Activated CD4-positive, alpha-beta T cell treated with anti-CD3 and anti-CD28 coated beads for 24 hours (primary cell): Measurements from ENCODE around the gene ZNF462.
"Not testable (repeated sequence)": the region's sequence is repeated elsewhere in the genome, so short reads cannot be mapped to it uniquely, and the experiment has no call there.

Source experiments
- DNase-seq, 2 donors: peaks; one replicate each; pipeline ENCODE4 v3.0.0-alpha.2; 2020; ENCODE audit warnings: low read depth in 2 of 2

Gene ZNF462, protein sequence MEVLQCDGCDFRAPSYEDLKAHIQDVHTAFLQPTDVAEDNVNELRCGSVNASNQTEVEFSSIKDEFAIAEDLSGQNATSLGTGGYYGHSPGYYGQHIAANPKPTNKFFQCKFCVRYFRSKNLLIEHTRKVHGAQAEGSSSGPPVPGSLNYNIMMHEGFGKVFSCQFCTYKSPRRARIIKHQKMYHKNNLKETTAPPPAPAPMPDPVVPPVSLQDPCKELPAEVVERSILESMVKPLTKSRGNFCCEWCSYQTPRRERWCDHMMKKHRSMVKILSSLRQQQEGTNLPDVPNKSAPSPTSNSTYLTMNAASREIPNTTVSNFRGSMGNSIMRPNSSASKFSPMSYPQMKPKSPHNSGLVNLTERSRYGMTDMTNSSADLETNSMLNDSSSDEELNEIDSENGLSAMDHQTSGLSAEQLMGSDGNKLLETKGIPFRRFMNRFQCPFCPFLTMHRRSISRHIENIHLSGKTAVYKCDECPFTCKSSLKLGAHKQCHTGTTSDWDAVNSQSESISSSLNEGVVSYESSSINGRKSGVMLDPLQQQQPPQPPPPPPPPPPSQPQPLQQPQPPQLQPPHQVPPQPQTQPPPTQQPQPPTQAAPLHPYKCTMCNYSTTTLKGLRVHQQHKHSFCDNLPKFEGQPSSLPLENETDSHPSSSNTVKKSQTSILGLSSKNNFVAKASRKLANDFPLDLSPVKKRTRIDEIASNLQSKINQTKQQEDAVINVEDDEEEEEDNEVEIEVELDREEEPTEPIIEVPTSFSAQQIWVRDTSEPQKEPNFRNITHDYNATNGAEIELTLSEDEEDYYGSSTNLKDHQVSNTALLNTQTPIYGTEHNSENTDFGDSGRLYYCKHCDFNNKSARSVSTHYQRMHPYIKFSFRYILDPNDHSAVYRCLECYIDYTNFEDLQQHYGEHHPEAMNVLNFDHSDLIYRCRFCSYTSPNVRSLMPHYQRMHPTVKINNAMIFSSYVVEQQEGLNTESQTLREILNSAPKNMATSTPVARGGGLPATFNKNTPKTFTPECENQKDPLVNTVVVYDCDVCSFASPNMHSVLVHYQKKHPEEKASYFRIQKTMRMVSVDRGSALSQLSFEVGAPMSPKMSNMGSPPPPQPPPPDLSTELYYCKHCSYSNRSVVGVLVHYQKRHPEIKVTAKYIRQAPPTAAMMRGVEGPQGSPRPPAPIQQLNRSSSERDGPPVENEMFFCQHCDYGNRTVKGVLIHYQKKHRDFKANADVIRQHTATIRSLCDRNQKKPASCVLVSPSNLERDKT (N-terminal part only)

DNA sequence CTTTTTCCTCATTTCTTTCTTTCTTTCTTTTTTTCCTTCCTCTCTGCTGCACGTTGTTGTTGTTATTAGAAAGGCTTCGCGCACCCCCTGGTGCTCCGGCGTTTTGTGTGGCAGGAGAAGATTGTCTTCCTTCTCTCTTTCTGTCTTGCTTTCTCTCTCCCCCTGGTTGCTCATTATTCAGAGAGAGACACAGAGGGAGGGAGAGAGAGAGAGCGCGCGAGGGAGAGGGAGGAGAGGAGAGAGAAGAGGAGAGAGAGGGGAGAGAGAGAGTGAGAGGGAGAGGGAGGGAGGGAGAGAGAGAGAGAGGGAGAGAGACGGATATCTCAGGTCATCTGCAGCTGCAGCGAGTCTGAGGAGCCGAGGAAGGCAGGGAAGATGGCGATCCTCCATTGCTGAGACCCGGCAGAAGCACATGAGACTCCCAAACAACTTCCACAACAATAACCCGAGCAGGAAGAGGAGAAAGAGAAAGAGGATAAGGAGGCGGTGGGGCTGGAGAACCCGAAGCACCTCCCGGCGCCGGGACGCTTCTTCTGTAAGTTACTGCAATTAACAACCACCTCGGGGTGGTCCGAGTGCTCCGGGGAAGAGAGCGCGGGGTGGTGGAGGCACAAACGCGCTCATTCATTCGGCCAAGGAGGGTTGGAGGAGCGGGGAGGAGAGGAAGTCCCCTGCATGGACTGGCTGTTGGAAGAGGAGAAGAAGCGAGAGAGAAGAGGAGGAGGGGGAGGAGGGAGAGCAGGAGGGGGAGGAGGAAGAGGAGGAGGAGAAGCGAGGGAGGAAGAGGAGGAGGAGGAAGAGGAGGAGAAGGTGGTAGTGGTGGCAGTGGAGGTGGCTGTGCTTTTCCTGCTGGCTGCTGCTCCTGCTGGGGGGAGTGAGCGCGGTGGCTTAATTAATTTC is at the start of gene ZNF462:
TSS of gene ZNF462 (plus strand) at position 346 of the 900 bp plus-strand sequence. CDS start 60,218 bp downstream, outside the sequence.
- DNase-seq, result no peak

DNA sequence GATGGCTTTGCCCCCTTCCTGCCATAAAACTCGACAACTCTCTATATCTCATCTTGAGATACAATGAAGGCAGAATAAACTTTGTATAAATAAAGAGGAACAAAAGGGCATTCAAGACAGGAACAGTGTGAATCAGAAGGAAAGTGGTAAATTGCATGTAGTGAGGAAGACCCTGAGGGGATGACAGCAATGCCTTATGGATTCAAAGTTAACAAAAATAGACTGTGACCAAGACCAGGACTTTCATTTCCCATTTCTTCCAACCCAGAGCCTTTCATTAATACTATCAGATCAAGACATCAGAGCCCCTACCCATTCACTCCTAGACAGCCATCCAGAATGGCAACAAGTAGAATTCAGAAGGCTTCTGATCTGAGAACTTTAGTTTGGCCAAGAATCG is 46.4 kb upstream of the ZNF462 start:
- no peak for DNase-seq

DNA sequence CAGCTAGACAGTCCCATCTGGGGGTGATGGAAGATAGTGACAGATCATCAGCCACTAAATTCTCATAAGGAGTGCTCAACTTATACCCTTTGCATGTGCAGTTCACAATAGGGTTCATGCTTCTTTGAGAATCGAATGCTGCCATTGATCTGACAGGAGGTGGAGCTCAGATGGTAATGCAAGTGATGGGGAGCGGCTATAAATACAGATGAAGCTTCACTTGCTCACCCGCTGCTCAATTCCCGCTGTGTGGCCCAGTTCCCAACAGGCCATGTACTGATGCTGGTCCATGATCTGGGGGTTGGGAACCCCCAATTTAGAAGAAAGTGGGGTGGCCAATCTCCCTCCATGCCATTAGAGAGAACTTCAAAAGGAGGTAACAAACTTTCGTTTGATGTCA is 44.9 kb upstream of the ZNF462 start:
- no peak for DNase-seq

DNA sequence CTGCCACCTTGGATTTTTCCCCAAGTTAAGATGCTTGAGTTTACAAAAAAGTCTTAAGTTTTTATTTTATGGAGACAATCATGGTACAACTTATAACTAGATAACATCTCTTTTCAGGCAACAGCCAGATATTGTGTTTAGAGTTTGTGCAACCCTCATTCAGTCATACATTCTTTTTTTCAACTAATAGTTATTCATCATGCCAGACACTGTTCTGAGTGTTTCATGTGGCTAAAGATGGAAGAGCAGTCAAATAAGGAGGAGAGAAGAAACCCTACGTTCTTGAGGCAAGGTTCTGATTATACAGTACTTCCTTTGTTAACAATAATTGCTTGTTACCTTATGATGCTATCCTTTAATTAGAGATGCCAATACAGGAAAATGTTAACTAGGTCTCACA is 42.1 kb upstream of the ZNF462 start:
- DNase-seq, result no peak

DNA sequence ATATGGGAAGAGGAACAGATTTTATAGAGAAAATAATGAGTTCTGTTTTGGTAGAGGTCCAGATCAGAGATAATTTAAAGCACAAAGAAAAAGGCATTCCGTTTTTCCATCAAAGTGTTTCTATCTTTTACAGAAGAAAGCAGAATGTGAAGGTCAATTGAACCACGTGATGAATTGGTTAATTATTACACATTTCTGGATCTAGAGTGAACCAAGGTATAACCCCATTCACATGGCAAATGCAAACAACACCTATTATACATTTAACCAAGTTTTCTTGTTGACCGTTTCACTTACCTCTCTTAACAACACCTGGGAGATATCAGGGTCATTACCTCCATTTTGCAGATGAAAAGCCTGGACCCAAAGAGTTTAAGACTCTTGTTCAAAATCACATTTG is 34.9 kb upstream of the ZNF462 start:
- DNase-seq, result no peak

DNA sequence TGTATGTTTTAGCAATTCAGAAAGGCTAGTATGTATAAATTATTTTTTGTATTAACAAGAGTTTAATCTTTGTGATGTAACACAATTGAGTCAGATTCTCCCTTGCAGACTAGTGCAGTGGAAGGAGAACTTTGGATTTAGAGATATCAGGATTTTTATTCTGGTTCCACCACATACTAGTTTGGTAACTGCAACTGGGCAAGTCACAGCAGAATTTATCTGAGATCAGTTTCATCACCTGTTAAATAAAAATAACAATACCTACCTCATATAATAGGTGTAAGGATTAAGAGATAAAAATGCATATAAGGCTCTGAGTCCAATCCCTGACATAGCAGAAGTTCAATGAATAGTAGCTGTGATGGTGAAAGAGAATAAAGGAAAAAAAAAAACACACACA is 34.0 kb upstream of the ZNF462 start:
- DNase-seq, result no peak

DNA sequence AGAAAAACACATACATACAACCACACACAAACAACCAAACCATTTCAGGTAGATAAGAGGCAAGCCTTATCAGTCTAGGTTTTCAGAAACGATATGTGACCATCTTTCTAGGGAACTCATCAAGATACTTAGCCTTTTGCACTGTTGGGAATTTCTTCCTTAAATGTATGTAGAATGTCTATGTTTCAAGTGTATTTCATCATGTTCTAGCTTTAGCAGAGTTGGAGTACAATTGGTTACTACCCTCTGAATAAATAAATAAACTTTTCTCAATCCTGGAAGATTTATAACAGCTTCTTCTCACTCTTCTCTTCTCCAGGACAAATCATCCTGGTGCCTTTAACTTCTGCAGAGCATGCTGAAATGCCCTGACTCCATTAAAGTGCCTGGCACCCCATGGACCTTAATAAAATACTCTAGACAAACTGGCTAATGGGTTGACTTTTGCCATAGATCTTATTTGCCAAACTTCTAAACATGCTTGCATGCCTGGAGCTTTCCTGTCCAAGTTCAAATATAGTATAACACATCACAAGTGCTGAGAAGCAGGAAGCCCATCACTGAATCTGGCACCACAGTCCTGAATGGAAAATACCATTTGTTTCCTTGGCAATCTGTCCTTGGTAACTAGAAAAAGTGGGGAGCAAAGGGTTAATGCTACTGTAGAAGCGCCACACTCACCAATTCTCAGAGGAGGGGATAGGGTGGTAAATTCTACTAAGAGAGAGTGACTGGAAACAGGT is 33.1 kb upstream of the ZNF462 start:
- no peak for DNase-seq

DNA sequence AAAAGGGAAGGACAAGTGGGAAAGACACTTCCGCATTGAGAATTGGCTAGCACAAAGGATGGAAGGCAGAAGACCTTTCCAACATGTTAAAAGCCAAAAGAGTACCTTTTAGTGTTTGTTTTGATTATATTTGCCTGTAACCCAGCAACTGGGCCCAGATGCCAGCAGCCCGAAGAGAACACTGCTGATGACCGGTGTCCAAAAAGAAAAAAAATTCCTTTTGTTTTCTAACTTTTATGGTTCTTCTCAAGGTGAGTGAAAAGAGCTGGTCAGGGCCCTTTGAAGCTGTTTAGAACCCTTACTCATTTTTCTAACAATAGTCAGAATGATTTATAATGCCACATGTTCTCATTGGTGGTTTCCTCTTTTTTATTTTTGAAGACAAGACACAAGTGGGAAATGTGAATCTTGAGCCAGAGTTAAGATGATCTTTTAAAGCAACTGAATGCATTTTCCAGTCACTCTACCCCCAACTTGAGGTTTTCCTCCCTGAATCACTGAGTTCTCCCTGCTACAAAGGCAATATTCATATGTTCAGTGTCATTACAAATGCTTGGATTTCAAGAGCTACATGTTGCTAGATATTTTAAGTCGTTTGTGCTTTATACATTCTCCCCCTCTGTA is 32.3 kb upstream of the ZNF462 start:
- no peak for DNase-seq

DNA sequence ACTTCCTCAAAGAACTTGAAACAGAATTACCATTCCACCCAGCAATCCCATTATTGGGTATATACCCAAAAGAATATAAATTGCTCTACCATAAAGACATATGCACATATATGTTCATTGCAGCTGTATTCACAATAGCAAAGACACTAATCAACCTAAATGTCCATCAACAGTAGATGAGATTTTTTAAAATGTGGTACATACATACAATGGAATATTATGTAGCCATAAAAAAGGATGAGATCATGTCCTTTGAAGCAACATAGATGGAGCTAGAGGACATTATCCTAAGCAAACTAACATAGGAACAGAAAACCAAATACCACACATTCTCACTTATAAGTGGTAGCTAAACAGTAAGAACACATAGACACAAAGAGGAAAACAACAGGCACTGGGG is 28.1 kb upstream of the ZNF462 start:
- no peak for DNase-seq

DNA sequence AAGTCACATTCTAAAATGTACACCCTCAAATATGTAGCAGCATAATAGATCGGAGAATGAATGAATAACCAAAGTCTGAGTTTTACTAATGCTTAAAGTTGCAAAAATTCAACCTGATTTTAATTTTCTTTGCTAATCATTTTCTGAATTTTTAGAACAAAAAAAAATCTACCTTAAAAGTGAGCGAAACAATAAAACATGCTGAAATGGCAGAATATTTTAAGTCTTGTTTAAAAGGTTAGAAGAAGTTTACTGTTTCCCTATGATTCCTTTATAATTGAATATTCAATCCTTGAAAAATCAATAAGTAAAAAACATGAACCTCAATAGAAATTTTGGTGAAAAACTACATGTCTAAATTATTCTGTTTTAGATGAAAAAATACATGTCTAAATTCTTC is 27.1 kb upstream of the ZNF462 start:
- no peak for DNase-seq

DNA sequence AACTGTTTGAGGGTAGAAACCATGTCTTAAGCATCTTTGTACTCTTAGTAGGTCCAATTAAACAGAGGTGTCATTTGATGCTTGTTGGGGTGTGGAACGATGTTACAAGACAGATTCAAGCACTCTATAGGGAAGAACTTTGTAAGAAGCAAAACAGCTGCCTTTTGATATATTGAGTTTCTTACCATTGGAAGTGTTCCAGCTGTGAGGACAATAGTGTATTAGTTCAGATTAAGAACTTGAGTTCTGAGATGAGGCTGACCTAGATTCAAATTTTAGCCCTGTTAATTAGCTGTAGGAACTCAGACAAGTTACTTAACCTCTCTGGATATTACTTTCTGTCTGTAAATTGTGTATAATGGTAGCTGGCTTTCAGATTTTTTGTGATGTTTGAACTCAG is 19.6 kb upstream of the ZNF462 start:
- DNase-seq, result no peak

DNA sequence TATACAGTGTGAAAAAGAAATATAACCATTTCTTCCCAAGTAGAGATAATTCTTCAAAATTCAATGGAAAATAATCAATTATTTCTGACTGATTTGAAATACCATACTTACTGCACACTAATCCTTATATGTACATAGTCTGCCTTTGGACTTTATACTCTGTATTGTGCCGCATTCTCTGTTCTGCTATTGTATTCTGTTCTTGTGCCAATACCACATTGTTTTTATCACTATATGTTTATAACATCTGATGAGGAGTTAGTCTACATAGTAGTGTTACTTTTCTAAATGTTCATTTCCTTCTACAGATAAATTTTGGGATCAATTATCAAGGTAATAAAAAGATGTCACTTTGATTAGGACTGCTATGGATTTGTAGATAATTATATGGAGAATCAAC is 16.7 kb upstream of the ZNF462 start:
- no peak for DNase-seq

DNA sequence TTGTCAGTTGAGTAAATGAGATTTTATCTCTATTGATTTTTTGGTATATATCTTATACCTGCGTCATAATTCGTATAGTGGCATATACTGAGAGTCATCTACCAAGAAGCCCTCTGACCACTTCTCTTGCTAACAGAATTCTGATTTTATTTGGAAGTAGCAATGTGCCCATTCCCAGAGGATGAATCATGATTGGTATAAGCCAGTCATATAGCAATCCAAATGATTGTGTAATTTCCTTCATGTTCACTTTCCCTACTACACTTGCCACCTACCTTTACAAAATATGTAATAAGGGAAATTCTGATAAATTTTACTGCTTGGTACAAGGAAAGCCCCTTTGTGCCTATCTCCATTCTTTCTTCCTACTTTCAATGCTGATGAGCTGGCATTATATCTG is 16.1 kb upstream of the ZNF462 start:
- DNase-seq, result no peak

DNA sequence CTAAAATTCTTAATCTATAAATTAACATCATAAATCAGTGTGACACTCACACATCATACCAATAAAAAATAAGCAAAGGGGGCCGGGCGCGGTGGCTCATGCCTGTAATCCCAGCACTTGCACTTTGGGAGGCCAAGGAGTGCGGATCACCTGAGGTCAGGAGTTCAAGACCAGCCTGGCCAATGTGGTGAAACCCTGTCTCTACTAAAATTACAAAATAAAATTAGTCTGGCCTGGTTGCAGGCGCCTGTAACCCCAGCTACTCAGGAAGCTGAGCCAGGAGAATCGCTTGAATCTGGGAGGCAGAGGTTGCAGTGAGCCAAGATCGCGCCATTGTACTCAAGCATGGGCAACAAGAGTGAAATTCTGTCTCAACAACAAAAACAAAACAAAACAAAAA is 11.3 kb upstream of the ZNF462 start:
- not testable (repeated sequence) for DNase-seq

DNA sequence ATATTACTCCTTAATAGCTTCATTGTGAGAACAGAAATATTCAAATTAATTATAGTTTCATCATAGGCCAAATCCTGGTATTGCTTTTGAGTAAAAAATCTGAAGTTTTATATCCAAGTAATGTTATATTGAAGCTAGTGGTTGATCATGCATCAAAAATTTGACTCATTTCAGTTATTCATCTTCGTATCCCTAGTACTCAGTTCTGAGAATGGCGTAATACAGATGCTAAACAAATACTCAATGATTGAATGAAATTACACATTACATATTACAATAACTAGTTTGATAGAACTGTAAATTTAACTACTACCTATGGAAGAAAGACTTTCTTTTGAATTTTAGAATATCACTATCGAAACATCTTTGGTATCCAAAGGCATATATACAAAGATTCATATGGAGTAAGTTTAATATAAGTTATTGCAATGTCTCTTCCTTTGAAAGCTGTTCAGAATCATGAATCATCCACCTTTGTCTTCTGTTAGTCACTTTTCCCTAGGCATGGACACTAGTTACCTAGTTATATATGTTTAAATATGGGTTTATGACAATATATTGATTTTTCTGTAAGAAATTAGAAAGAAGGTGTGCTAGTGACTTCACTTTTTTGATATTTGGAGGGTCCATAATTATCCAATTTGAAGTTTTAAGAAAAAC is 5.0 kb upstream of the ZNF462 start:
- no peak for DNase-seq

DNA sequence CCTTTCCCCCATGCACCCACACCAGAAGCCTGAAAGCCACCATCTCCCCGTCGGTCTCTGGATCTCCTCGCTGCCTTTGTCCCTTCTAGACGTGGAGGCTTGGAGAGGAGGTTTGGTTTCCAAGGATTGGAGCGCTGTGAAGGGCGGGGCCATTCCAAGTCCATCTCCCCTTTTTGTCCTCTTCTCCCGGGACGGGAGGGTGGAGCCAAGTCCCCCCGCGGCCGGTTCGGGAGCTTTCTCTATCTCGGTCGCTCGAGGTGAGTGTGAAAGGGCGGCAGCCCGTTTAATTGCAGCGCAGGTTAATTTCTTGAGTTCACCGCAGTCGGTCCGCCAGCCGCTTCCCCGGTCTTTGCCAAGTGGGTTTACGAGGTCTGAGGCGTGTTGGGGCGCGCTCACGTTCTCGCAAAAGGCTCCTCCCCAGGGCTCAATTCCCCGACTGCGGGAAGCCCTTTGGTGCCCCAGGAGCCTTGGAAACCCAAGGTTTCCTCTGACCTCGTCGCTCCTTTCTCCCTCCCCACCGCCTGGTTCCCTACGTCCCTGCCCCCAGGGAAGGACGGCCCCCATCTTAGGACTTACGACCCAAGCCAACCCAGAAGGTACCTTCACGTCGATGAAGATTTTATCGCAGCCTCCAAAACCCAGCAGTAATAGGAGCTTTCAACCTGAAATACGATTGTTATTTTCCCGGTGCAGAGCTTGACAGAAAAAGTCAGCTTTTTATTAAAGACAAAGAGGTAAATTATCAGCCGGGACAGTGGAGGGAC is 2.8 kb upstream of the ZNF462 start:
- no peak for DNase-seq

DNA sequence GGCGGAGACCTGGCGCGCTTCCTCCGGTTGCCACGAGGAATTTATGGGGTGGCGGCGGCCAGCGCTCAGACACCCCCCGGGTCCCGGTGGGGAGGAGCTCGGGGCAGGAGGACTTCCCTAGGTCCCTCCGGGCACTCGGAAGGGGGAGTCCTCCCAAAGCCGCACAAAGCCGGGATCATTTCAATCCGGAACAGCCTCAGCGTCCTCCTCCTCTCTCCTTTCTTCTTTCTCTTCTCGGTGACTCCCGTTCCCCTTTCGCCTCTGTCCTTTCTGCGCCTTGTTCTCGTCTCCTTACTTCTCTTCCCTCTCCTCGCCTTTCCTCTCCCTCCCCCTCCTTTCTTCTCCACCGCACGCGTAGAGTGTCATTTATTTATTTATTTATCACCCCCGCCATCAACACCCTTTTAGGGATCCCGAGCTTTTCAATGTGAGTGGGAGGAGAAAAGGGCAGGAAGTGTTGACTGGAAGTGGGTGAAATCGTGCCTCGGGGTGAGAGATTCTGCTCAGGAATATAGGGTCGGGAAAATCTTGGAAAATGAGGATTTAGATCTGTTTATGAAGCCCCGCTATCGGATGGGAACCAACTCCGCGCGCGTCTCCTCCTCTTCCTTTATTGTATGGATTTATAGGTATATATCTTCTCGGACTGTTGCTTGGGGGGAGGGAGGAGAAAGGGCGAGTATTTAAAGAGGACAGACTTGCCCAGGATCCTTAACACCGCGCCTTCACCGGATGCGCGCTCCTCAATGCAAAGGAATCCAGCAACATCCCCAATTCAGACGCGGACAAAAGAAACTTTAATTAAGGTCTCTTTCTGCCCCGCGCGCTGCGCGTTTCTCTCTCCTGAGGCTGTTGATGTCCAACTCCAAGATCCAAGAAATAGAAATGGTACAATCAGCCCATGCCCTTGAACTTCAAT is 2.0 kb upstream of the ZNF462 start:
- DNase-seq, result no peak
